K562 (cell line): Measurements from ENCODE around the gene EEF1A2. TPM values are rescaled to one million over a fixed set of nuclear protein-coding genes. Genes with fewer than 3 reads are reported as not detected.

ENCODE experiments used
- CREB5 ChIP-seq: fragments of 250-450 bp; sonication (Bioruptor Pico); IDR thresholded peaks from 2 replicates; pipeline ENCODE4 v1.5.0; 2020; ENCODE audit warnings: mild to moderate bottlenecking
- CTCFL ChIP-seq: IDR thresholded peaks from 2 replicates; pipeline ENCODE4 v1.6.1; 2011; ENCODE audit warnings: borderline replicate concordance, low read depth, mild to moderate bottlenecking, moderate library complexity, low read length; ENCODE audit not compliant: insufficient read depth, poor library complexity, severe bottlenecking
- FOXK1 ChIP-seq: sonication (generic); formaldehyde crosslinking; IDR thresholded peaks from 2 replicates; pipeline ENCODE4 v1.8.0; 2022; ENCODE audit warnings: missing genetic modification reagents, mild to moderate bottlenecking, borderline replicate concordance
- HMG20A ChIP-seq: fragments of 450-650 bp; formaldehyde crosslinking; conservative IDR thresholded peaks from 2 replicates; pipeline ENCODE4 v1.4.0; 2020; ENCODE audit warnings: mild to moderate bottlenecking, mixed read lengths
- JUN ChIP-seq, 2 experiments: sonication (generic) in 1 of 2; formaldehyde crosslinking in 1 of 2; IDR thresholded peaks; 2 replicates each; pipeline versions ENCODE4 v1.6.1 to v1.8.0; 2012 to 2022; ENCODE audit warnings: borderline replicate concordance in 2 of 2, mild to moderate bottlenecking in 2 of 2, improper control_type of control experiment in 1 of 2, low read depth in 1 of 2, low read length in 1 of 2, missing genetic modification reagents in 1 of 2
- KLF1 ChIP-seq: fragments of 450-650 bp; IDR thresholded peaks from 2 replicates; pipeline ENCODE4 v1.6.1; 2016; ENCODE audit warnings: missing genetic modification characterization, missing compliant biosample characterization
- LARP7 ChIP-seq: fragments of 450-650 bp; IDR thresholded peaks from 2 replicates; pipeline ENCODE4 v1.6.1; 2016
- NR2C1 ChIP-seq, 2 experiments: fragments of 450-650 bp; IDR thresholded peaks; 2 replicates each; pipeline ENCODE4 v1.6.1; 2017; ENCODE audit warnings: mild to moderate bottlenecking in 2 of 2, antibody characterized with exemption in 1 of 2, inconsistent platforms in 1 of 2, missing compliant biosample characterization in 1 of 2, missing genetic modification characterization in 1 of 2
- NRF1 ChIP-seq, 2 experiments: fragments of 450-650 bp; IDR thresholded peaks in 1 of 2; conservative IDR thresholded peaks in 1 of 2; 2 replicates each; pipeline ENCODE4 v1.6.1; 2014; ENCODE audit warnings: mild to moderate bottlenecking in 2 of 2
- RBFOX2 ChIP-seq: fragments of 200-400 bp; formaldehyde crosslinking; IDR thresholded peaks from 2 replicates; pipeline ENCODE4 v1.6.1; 2017; ENCODE audit warnings: low read depth, mild to moderate bottlenecking, low read length, moderate library complexity
- RHOXF2B ChIP-seq: fragments of 250-450 bp; sonication (Bioruptor Pico); conservative IDR thresholded peaks from 2 replicates; pipeline ENCODE4 v1.5.1; 2021
- TAF15 ChIP-seq: fragments of 200-400 bp; formaldehyde crosslinking; IDR thresholded peaks from 2 replicates; pipeline ENCODE4 v1.6.1; 2017; ENCODE audit warnings: mild to moderate bottlenecking, low read depth, low read length, moderate library complexity
- TFE3 ChIP-seq: fragments of 450-650 bp; formaldehyde crosslinking; IDR thresholded peaks from 2 replicates; pipeline ENCODE4 v1.4.0; 2020; ENCODE audit warnings: mild to moderate bottlenecking, mixed read lengths
- ZBTB26 ChIP-seq: fragments of 450-650 bp; formaldehyde crosslinking; IDR thresholded peaks from 2 replicates; pipeline ENCODE4 v1.4.0; 2022; ENCODE audit warnings: missing genetic modification characterization
- ZSCAN29 ChIP-seq: fragments of 450-650 bp; IDR thresholded peaks from 2 replicates; pipeline ENCODE4 v1.6.1; 2017
- polyA plus RNA-seq, 8 experiments: library from polyadenylated mRNA; depleted of rRNA in 4 of 8; stranded (reverse) in 5 of 8; unstranded in 3 of 8; fragments of >200 nt; fragmentation: Nextera tagmentation in 2 of 8; fragmentation: Illumina TruSeq in 1 of 8; extraction: Ambion mirVana in 2 of 8; extraction: Trizol in 1 of 8; gene quantifications; 2 replicates each; pipeline versions ENCODE4 v1.2.1 to v1.2.3, GENCODE V29; 2011 to 2014; ENCODE audit warnings: inconsistent platforms in 1 of 8, missing spikeins in 1 of 8
- total RNA-seq, 7 experiments: library from RNA; depleted of rRNA in 6 of 7; stranded (reverse); fragments of >200 nt in 6 of 7; fragmentation: Illumina TruSeq in 2 of 7; extraction: Trizol in 2 of 7; gene quantifications; 2 replicates each; pipeline versions ENCODE4 v1.2.1 to v1.2.3, GENCODE V29; 2011 to 2021; ENCODE audit warnings: low replicate concordance in 1 of 7
- TF ChIP-seq, protein P1 (sequence below): fragments of 450-650 bp; IDR thresholded peaks from 2 replicates; pipeline ENCODE4 v1.6.1; 2017; ENCODE audit warnings: antibody characterized with exemption

Gene EEF1A2
- total and polyA plus RNA-seq, 9 of the 15 experiments (the other 6 are each of a cell fraction or from before 2014, with no cell fraction given) = 0.04 to 29.6 (median 11.5) TPM

- TF ChIP-seq CREB5 (no peak), RHOXF2B (CRISPR knock-in tag) (no peak), RBFOX2 (peak; percentile 6; the same call in 1 of the 2 replicates), JUN (IDR thresholded peaks at IDR 0.05; ENCODE audit: borderline replicate concordance, low read depth, low read length) (0 out of 2 replicates have a peak, but pooled peaks have one; percentile 37), JUN (CRISPR knock-in tag; IDR thresholded peaks at IDR 0.05; ENCODE audit: borderline replicate concordance) (no peak), TAF15 (no peak), ZBTB26 (CRISPR knock-in tag) (no peak), NR2C1 (IDR thresholded peaks at IDR 0.05) (no peak), NR2C1 (tag; IDR thresholded peaks at IDR 0.05) (no peak), FOXK1 (no peak), NRF1 (conservative IDR thresholded peaks at IDR 0.05 in 1 of 2, IDR thresholded peaks at IDR 0.05 in 1 of 2) (peak; percentile 45 to 46; a peak in 2 of 4 replicates), TFE3 (CRISPR knock-in tag) (no peak), LARP7 (no peak), KLF1 (tag) (no peak), CTCFL (no peak), ZSCAN29 (no peak), HMG20A (no peak)
- TF ChIP-seq, protein P1, sequence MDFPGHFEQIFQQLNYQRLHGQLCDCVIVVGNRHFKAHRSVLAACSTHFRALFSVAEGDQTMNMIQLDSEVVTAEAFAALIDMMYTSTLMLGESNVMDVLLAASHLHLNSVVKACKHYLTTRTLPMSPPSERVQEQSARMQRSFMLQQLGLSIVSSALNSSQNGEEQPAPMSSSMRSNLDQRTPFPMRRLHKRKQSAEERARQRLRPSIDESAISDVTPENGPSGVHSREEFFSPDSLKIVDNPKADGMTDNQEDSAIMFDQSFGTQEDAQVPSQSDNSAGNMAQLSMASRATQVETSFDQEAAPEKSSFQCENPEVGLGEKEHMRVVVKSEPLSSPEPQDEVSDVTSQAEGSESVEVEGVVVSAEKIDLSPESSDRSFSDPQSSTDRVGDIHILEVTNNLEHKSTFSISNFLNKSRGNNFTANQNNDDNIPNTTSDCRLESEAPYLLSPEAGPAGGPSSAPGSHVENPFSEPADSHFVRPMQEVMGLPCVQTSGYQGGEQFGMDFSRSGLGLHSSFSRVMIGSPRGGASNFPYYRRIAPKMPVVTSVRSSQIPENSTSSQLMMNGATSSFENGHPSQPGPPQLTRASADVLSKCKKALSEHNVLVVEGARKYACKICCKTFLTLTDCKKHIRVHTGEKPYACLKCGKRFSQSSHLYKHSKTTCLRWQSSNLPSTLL = no peak
- TF ChIP-seq, all 486 proteins: peak for 22
These were observed 642 bp downstream of the EEF1A2 start (continued) for GRCh38 chr20:63497946-63498935.
